ENCODE results near the gene MAP2. TPM values are rescaled to one million over a fixed set of nuclear protein-coding genes. Genes with fewer than 3 reads are reported as not detected.

The MAP2 gene
- total RNA-seq, 2 experiments from 2014 or later: 0.10 TPM; not detected in 1

DNA sequence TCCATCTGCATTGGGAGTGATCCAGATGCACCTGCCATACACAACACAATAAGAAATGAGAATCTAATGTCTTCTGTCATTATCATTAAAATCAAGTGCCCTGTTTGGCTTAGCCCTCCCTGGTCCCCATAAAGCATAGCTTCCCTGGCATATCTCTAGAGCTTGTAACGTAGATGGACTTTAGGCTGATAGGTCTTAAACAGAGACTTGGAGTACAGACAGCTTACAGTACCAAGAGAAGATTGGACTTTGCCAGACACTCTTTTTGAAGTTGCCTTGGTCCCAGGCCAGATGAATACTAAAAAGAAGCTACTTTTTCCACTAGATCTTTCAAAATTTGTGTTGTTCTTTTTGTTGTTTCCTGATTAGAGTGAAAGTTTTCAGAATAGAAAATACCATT, 261.5 kb downstream of the MAP2 start:
- no peak for TF ChIP-seq EZH2phosphoT487 (IDR thresholded peaks at IDR 0.05; ENCODE audit: borderline replicate concordance, low read depth, low read length)
- TF ChIP-seq, protein P1, sequence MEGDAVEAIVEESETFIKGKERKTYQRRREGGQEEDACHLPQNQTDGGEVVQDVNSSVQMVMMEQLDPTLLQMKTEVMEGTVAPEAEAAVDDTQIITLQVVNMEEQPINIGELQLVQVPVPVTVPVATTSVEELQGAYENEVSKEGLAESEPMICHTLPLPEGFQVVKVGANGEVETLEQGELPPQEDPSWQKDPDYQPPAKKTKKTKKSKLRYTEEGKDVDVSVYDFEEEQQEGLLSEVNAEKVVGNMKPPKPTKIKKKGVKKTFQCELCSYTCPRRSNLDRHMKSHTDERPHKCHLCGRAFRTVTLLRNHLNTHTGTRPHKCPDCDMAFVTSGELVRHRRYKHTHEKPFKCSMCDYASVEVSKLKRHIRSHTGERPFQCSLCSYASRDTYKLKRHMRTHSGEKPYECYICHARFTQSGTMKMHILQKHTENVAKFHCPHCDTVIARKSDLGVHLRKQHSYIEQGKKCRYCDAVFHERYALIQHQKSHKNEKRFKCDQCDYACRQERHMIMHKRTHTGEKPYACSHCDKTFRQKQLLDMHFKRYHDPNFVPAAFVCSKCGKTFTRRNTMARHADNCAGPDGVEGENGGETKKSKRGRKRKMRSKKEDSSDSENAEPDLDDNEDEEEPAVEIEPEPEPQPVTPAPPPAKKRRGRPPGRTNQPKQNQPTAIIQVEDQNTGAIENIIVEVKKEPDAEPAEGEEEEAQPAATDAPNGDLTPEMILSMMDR (conservative IDR thresholded peaks at IDR 0.05; ENCODE audit: low read length): no peak

DNA sequence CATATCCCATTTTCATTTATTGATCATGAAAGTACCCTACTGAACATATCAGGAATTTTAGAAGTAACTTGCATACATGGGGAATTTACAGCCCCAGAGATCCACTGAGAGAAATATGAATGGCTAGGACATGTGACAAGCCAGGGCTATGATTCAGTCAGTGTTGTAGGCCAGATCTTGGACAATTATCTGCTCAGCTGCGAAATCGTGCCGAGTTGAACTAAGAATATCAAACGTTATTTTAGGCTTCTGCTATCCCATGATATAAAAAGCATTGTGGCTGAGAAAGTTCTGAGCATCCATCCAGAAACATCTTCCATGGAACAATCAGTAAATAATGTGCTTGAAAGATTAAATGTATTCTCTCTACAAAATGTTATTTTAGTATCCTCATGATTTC, 262.1 kb downstream of the MAP2 start:
- no peaks in the 10 kb centered on the region for H3K9me2 ChIP-seq (ENCODE audit: insufficient read depth, low read length)
- intact Hi-C loops (cut with micrococcal nuclease; ENCODE audit: unreplicated experiment): no loop called here
- H3K4me1 ChIP-seq (ENCODE audit: insufficient read depth, low read length, poor library complexity, severe bottlenecking): no peaks in the 10 kb centered on the region
- no peaks in the 10 kb centered on the region for H3K9me3 ChIP-seq (ENCODE audit: low read length)
- H2AFZ ChIP-seq (ENCODE audit: low read length): no peak overlapping the region
- no peak overlapping the region for H3K27ac ChIP-seq (ENCODE audit: low read depth, low read length, poor library complexity, severe bottlenecking)
- TF ChIP-seq EZH2phosphoT487 (IDR thresholded peaks at IDR 0.05; ENCODE audit: borderline replicate concordance, low read depth, low read length): no peak
- TF ChIP-seq, protein P1 (conservative IDR thresholded peaks at IDR 0.05; ENCODE audit: low read length): no peak
- no peaks in the 10 kb centered on the region for H4K20me1 ChIP-seq (ENCODE audit: insufficient read depth, low read length)
- ChIA-PET CTCF (ENCODE audit: unreplicated experiment) (no interaction called here), POLR2A (no interaction called here)
- H3K36me3 ChIP-seq (ENCODE audit: insufficient read depth, low read length): no peaks in the 10 kb centered on the region
- no peak overlapping the region for H3K4me2 ChIP-seq (ENCODE audit: low read length)
- H3K4me3 ChIP-seq (ENCODE audit: low read depth, low read length, poor library complexity, severe bottlenecking): no peak overlapping the region
- no peaks in the 10 kb centered on the region for H3K79me2 ChIP-seq (ENCODE audit: insufficient read depth, low read depth, low read length)
- BruUV-seq (replicated peaks): no TSS peak
- DNase-seq (ENCODE audit: low spot score): no peak

More for the DNA sequence above, 261.5 kb downstream of the MAP2 start:
- intact Hi-C loops (cut with micrococcal nuclease; ENCODE audit: unreplicated experiment): no loop called here
- no TSS peak for BruUV-seq (replicated peaks)
- Histone ChIP-seq H3K9me2 (ENCODE audit: insufficient read depth, low read length) (no peaks in the 10 kb centered on the region), H4K20me1 (ENCODE audit: insufficient read depth, low read length) (no peaks in the 10 kb centered on the region), H3K79me2 (ENCODE audit: insufficient read depth, low read depth, low read length) (no peaks in the 10 kb centered on the region), H2AFZ (ENCODE audit: low read length) (no peak overlapping the region), H3K4me2 (ENCODE audit: low read length) (no peak overlapping the region), H3K27ac (ENCODE audit: low read depth, low read length, poor library complexity, severe bottlenecking) (no peak overlapping the region), H3K4me3 (ENCODE audit: low read depth, low read length, poor library complexity, severe bottlenecking) (no peak overlapping the region), H3K4me1 (ENCODE audit: insufficient read depth, low read length, poor library complexity, severe bottlenecking) (no peaks in the 10 kb centered on the region), H3K36me3 (ENCODE audit: insufficient read depth, low read length) (no peaks in the 10 kb centered on the region), H3K9me3 (ENCODE audit: low read length) (no peaks in the 10 kb centered on the region)
- POLR2A ChIA-PET: no interaction called here
- DNase-seq (ENCODE audit: low spot score): no peak
- CTCF ChIA-PET (ENCODE audit: unreplicated experiment): no interaction called here

DNA sequence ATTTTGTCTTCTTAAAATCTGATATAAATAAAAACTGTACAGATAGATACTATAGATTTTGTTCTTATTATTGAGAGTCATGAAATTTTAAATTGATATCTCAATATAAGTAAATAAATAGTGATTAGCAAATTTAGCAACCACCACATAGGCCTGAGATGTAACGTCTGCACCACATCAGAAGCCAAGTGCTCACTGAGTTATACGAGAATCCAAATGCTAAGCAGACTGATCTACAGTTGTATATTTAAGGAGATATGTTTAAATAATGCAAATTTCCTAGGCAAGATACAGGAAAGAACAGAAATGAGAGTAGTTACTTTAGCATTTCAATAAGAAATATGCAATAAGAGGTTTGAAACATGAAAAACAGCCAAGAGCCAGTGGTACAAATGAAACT, 262.6 kb downstream of the MAP2 start:
- Histone ChIP-seq H3K9me2 (ENCODE audit: insufficient read depth, low read length) (no peaks in the 10 kb centered on the region), H3K9me3 (ENCODE audit: low read length) (no peaks in the 10 kb centered on the region), H2AFZ (ENCODE audit: low read length) (no peak overlapping the region), H3K4me2 (ENCODE audit: low read length) (no peak overlapping the region), H4K20me1 (ENCODE audit: insufficient read depth, low read length) (no peaks in the 10 kb centered on the region), H3K79me2 (ENCODE audit: insufficient read depth, low read depth, low read length) (no peaks in the 10 kb centered on the region), H3K4me3 (ENCODE audit: low read depth, low read length, poor library complexity, severe bottlenecking) (no peak overlapping the region), H3K27ac (ENCODE audit: low read depth, low read length, poor library complexity, severe bottlenecking) (no peak overlapping the region), H3K4me1 (ENCODE audit: insufficient read depth, low read length, poor library complexity, severe bottlenecking) (no peaks in the 10 kb centered on the region), H3K36me3 (ENCODE audit: insufficient read depth, low read length) (no peaks in the 10 kb centered on the region)
- no TSS peak for BruUV-seq (replicated peaks)
- TF ChIP-seq, protein P1 (conservative IDR thresholded peaks at IDR 0.05; ENCODE audit: low read length): no peak
- no peak for TF ChIP-seq EZH2phosphoT487 (IDR thresholded peaks at IDR 0.05; ENCODE audit: borderline replicate concordance, low read depth, low read length)
- intact Hi-C loops (cut with micrococcal nuclease; ENCODE audit: unreplicated experiment): no loop called here
- CTCF ChIA-PET (ENCODE audit: unreplicated experiment): no interaction called here
- DNase-seq (ENCODE audit: low spot score): no peak
- POLR2A ChIA-PET: interaction anchor here (0.6 kb wide), 1 partner anchor 377 kb away, joined by 3 read pairs; no protein-coding TSS in a partner anchor

Data from OCI-LY7 (cell line).